CD14-positive monocyte (primary cell): ENCODE data around the gene SCIN. TPM values are rescaled to one million over a fixed set of nuclear protein-coding genes. Genes with fewer than 3 reads are reported as not detected.
A peak's percentile ranks its signal among the peaks of the same experiment; 100 is the strongest.

ENCODE experiments used
- DNase-seq, 3 donors: peaks; one replicate each; pipeline ENCODE4 v3.0.0-alpha.2; 2011 to 2022
- H2AFZ ChIP-seq: 2 replicates; pipeline ENCODE4 v1.6.0; 2012; ENCODE audit warnings: mild to moderate bottlenecking, low read depth, low read length, inconsistent platforms; ENCODE audit not compliant: insufficient read depth, poor library complexity, severe bottlenecking
- H3K27ac ChIP-seq, 2 donors: 1 replicate in 1 of 2; 2 replicates in 1 of 2; pipeline ENCODE4 v1.5.1; 2012 to 2013; ENCODE audit warnings: low read length in 2 of 2, control low read depth in 1 of 2, inconsistent platforms in 1 of 2, low read depth in 1 of 2, mild to moderate bottlenecking in 1 of 2
- H3K27me3 ChIP-seq, 2 donors: one replicate each; pipeline versions ENCODE4 v1.6.0 to v1.6.1; 2011 to 2013; ENCODE audit warnings: low read length in 2 of 2; ENCODE audit not compliant: control insufficient read depth in 2 of 2, insufficient read depth in 2 of 2
- H3K36me3 ChIP-seq, 2 donors: replicated peaks in 1 of 2; 1 replicate in 1 of 2; 2 replicates in 1 of 2; pipeline versions ENCODE4 v1.5.1 to v1.6.1; 2012 to 2013; ENCODE audit warnings: low read length in 2 of 2, control low read depth in 1 of 2, inconsistent platforms in 1 of 2, mild to moderate bottlenecking in 1 of 2; ENCODE audit not compliant: insufficient read depth in 2 of 2, control insufficient read depth in 1 of 2
- H3K4me1 ChIP-seq, 2 donors: 1 replicate in 1 of 2; 2 replicates in 1 of 2; pipeline versions ENCODE4 v1.5.1 to v1.6.1; 2012 to 2013; ENCODE audit warnings: low read length in 2 of 2, control low read depth in 1 of 2, inconsistent platforms in 1 of 2, mild to moderate bottlenecking in 1 of 2, moderate library complexity in 1 of 2; ENCODE audit not compliant: insufficient read depth in 2 of 2, control insufficient read depth in 1 of 2
- H3K4me2 ChIP-seq: replicated peaks from 2 replicates; pipeline ENCODE3; 2012; ENCODE audit warnings: low read length, moderate library complexity, mild to moderate bottlenecking; ENCODE audit not compliant: poor library complexity, severe bottlenecking; ENCODE audit errors: extremely low read depth
- H3K4me3 ChIP-seq, 3 experiments: fragments of 200-600 bp in 1 of 3; sonication (generic) in 1 of 3; replicated peaks in 1 of 3; 1 replicate in 2 of 3; 2 replicates in 1 of 3; pipeline ENCODE4 v1.5.1; 2011 to 2013; ENCODE audit warnings: low read length in 3 of 3, mild to moderate bottlenecking in 3 of 3, control low read depth in 2 of 3, low read depth in 2 of 3, inconsistent platforms in 1 of 3, moderate library complexity in 1 of 3
- H3K79me2 ChIP-seq: 2 replicates; pipeline ENCODE4 v1.6.0; 2012; ENCODE audit warnings: mild to moderate bottlenecking, control low read depth, inconsistent platforms, low read length, moderate library complexity; ENCODE audit not compliant: insufficient read depth
- H3K9ac ChIP-seq: 2 replicates; pipeline ENCODE4 v1.6.0; 2017; ENCODE audit warnings: low read length, mild to moderate bottlenecking; ENCODE audit not compliant: insufficient read depth, poor library complexity, severe bottlenecking
- H3K9me3 ChIP-seq, 2 donors: replicated peaks in 1 of 2; 1 replicate in 1 of 2; 2 replicates in 1 of 2; pipeline versions ENCODE4 v1.5.1 to v1.6.1; 2012 to 2013; ENCODE audit warnings: low read length in 2 of 2, control low read depth in 1 of 2; ENCODE audit not compliant: control insufficient read depth in 1 of 2, insufficient read depth in 1 of 2
- H4K20me1 ChIP-seq: 2 replicates; pipeline ENCODE4 v1.6.0; 2012; ENCODE audit warnings: mild to moderate bottlenecking, low read length, control low read depth, moderate library complexity; ENCODE audit not compliant: insufficient read depth
- H3K27ac Mint-ChIP-seq, 7 donors: one replicate each; pipeline ENCODE4 v1.8.0; 2020; ENCODE audit warnings: mild to moderate bottlenecking in 7 of 7, mixed read lengths in 7 of 7, moderate library complexity in 6 of 7, inconsistent platforms in 2 of 7
- H3K27me3 Mint-ChIP-seq, 3 donors: one replicate each; pipeline ENCODE4 v1.8.0; 2021 to 2022; ENCODE audit warnings: low read depth in 3 of 3, mild to moderate bottlenecking in 3 of 3, mixed read lengths in 3 of 3, moderate library complexity in 3 of 3, inconsistent platforms in 1 of 3
- H3K36me3 Mint-ChIP-seq, 2 donors: one replicate each; pipeline ENCODE4 v1.8.0; 2020; ENCODE audit warnings: mixed read lengths in 2 of 2, inconsistent platforms in 1 of 2, mild to moderate bottlenecking in 1 of 2
- H3K4me1 Mint-ChIP-seq: one replicate; pipeline ENCODE4 v1.8.0; 2020; ENCODE audit warnings: mild to moderate bottlenecking, mixed read lengths
- H3K4me3 Mint-ChIP-seq, 2 donors: one replicate each; pipeline ENCODE4 v1.8.0; 2020; ENCODE audit warnings: mild to moderate bottlenecking in 2 of 2, mixed read lengths in 2 of 2, moderate library complexity in 1 of 2
- H3K9me3 Mint-ChIP-seq, 7 donors: one replicate each; pipeline ENCODE4 v1.8.0; 2020 to 2022; ENCODE audit warnings: mixed read lengths in 7 of 7, mild to moderate bottlenecking in 6 of 7, moderate library complexity in 6 of 7, inconsistent platforms in 2 of 7
- CTCF ChIP-seq: fragments of 200-600 bp; IDR thresholded peaks from one replicate; pipeline ENCODE4 v1.8.0; 2022; ENCODE audit warnings: antibody characterized with exemption, mild to moderate bottlenecking
- WGBS: methylation state at CpG from one replicate; pipeline ENCODE4 v1.1.5; 2013; ENCODE audit warnings: missing lambda C conversion rate; ENCODE audit not compliant: insufficient coverage; 5-methylcytosine and 5-hydroxymethylcytosine counted together
- intact Hi-C, 2 donors: fragments of 100-400 bp; cut with micrococcal nuclease; formaldehyde crosslinking; loops; one replicate each; pipeline versions ENCODE4 v1.15.0 to v1.15.1; 2023
- polyA plus RNA-seq, 3 donors: library from polyadenylated mRNA; depleted of rRNA in 1 of 3; unstranded in 2 of 3; stranded (reverse) in 1 of 3; fragments of 300-500 nt in 2 of 3; fragments of >200 nt in 1 of 3; fragmentation: Illumina TruSeq in 2 of 3; gene quantifications; 1 replicate in 2 of 3; 2 replicates in 1 of 3; pipeline ENCODE4 v1.2.3, GENCODE V29; 2012 to 2021

The SCIN gene
- polyA plus RNA-seq, 3 donors: 0.08 TPM; not detected in 2

- peaks cover 0 to 3% (median 0%) of the 10 kb centered on the region in 7 donors for H3K9me3 Mint-ChIP-seq
- no peak overlapping the region for H3K4me2 ChIP-seq
- H3K9ac ChIP-seq: no peak overlapping the region
- H3K79me2 ChIP-seq: peaks cover 1% of the 10 kb centered on the region
- no peak overlapping the region for H3K4me3 Mint-ChIP-seq
- H3K27me3 Mint-ChIP-seq: peaks cover 0 to 5% (median 1%) of the 10 kb centered on the region in 3 donors
- no peak for DNase-seq
- H3K4me1 ChIP-seq: peaks cover 13 to 19% of the 10 kb centered on the region in 2 donors
- H3K36me3 ChIP-seq: no peaks in the 10 kb centered on the region
- no CpG with 5 or more reads among the region's 2 CpGs for WGBS
- no peaks in the 10 kb centered on the region for H3K9me3 ChIP-seq
- no peaks in the 10 kb centered on the region for H3K27me3 ChIP-seq
- H3K36me3 Mint-ChIP-seq: peaks cover 1 to 2% of the 10 kb centered on the region in 2 donors
- H2AFZ ChIP-seq: no peak overlapping the region
- TF ChIP-seq CTCF: peak; percentile 28
- peaks cover 27% of the 10 kb centered on the region for H3K4me1 Mint-ChIP-seq
- H3K27ac ChIP-seq: no peak overlapping the region
- intact Hi-C loops: loop anchor here (10.0 kb wide), 2 partner anchors 99 to 201 kb away; no protein-coding TSS in a partner anchor
- no peak overlapping the region for H3K4me3 ChIP-seq
- no peak overlapping the region for H3K27ac Mint-ChIP-seq
- no peaks in the 10 kb centered on the region for H4K20me1 ChIP-seq
Measured at GRCh38 chr7:12683678-12684585, 113.4 kb downstream of the SCIN start.

GRCh38 chr7:12684733-12685132, 114.2 kb downstream of the SCIN start:
- peaks cover 6 to 8% of the 10 kb centered on the region in 2 donors for H3K36me3 Mint-ChIP-seq
- TF ChIP-seq CTCF: no peak
- intact Hi-C loops: loop anchor here (5.0 to 10.0 kb wide), 3 partner anchors 47 to 200 kb away; no protein-coding TSS in a partner anchor
- Histone ChIP-seq H3K4me3 (no peak overlapping the region), H3K27me3 (no peaks in the 10 kb centered on the region), H3K79me2 (peaks cover 9% of the 10 kb centered on the region), H3K9ac (no peak overlapping the region), H3K9me3 (no peaks in the 10 kb centered on the region), H3K36me3 (no peaks in the 10 kb centered on the region), H3K27ac (no peak overlapping the region), H4K20me1 (no peaks in the 10 kb centered on the region), H2AFZ (no peak overlapping the region), H3K4me2 (no peak overlapping the region), H3K4me1 (peaks cover 13 to 19% of the 10 kb centered on the region in 2 donors)
- no peak for DNase-seq
- peaks cover 0 to 5% (median 1%) of the 10 kb centered on the region in 3 donors for H3K27me3 Mint-ChIP-seq
- H3K27ac Mint-ChIP-seq: peak overlapping the region in 2 of 7 donors; percentile 60 to 92
- WGBS: 97% methylated on average over 15 of the region's 19 CpGs
- H3K4me3 Mint-ChIP-seq: no peak overlapping the region
- peaks cover 34% of the 10 kb centered on the region for H3K4me1 Mint-ChIP-seq
- H3K9me3 Mint-ChIP-seq: peaks cover 0 to 3% (median 0%) of the 10 kb centered on the region in 7 donors
